GM23248 (cell line): Measurements from ENCODE around the gene NUDT16L1. TPM values are rescaled to one million over a fixed set of nuclear protein-coding genes. Genes with fewer than 3 reads are reported as not detected.

ENCODE experiments used
- DNase-seq: peaks from one replicate; pipeline ENCODE4 v3.0.0-alpha.2; 2015
- H2AFZ ChIP-seq: fragments of 200-600 bp; sonication (generic); 2 replicates; pipeline ENCODE4 v1.6.1; 2016; ENCODE audit warnings: antibody characterized with exemption
- H3F3A ChIP-seq: fragments of 200-600 bp; sonication (generic); 2 replicates; pipeline ENCODE4 v1.6.1; 2016; ENCODE audit warnings: mild to moderate bottlenecking, antibody characterized with exemption, mixed run types; ENCODE audit not compliant: insufficient read depth
- H3K27ac ChIP-seq: fragments of 200-600 bp; sonication (generic); 2 replicates; pipeline ENCODE4 v1.5.1; 2016; ENCODE audit warnings: mild to moderate bottlenecking
- H3K27me3 ChIP-seq: fragments of 200-600 bp; sonication (generic); replicated peaks from 2 replicates; pipeline ENCODE4 v1.6.1; 2016; ENCODE audit warnings: mild to moderate bottlenecking; ENCODE audit not compliant: insufficient read depth
- H3K36me3 ChIP-seq: fragments of 200-600 bp; sonication (generic); 2 replicates; pipeline ENCODE4 v1.6.1; 2016; ENCODE audit warnings: low read depth, mild to moderate bottlenecking
- H3K4me1 ChIP-seq: fragments of 200-600 bp; sonication (generic); 2 replicates; pipeline ENCODE4 v1.6.1; 2016; ENCODE audit warnings: mild to moderate bottlenecking; ENCODE audit not compliant: insufficient read depth
- H3K4me2 ChIP-seq: fragments of 200-600 bp; sonication (generic); one replicate; pipeline ENCODE4 v1.6.1; 2016; ENCODE audit warnings: mild to moderate bottlenecking; ENCODE audit not compliant: unreplicated experiment
- H3K4me3 ChIP-seq: fragments of 200-600 bp; sonication (generic); 2 replicates; pipeline ENCODE4 v1.5.1; 2016; ENCODE audit warnings: mild to moderate bottlenecking
- H3K79me2 ChIP-seq: fragments of 200-600 bp; sonication (generic); 2 replicates; pipeline ENCODE4 v1.6.1; 2016; ENCODE audit warnings: mild to moderate bottlenecking; ENCODE audit not compliant: insufficient read depth
- H3K9ac ChIP-seq: fragments of 200-600 bp; sonication (generic); 2 replicates; pipeline ENCODE4 v1.6.1; 2016; ENCODE audit warnings: mild to moderate bottlenecking
- H3K9me2 ChIP-seq: fragments of 200-600 bp; sonication (generic); 2 replicates; pipeline ENCODE4 v1.6.1; 2016; ENCODE audit warnings: mixed run types, mild to moderate bottlenecking, moderate library complexity; ENCODE audit not compliant: insufficient read depth
- H3K9me3 ChIP-seq: fragments of 200-600 bp; sonication (generic); one replicate; pipeline ENCODE4 v1.6.1; 2017; ENCODE audit warnings: low read depth
- H4K20me1 ChIP-seq: fragments of 200-600 bp; sonication (generic); 2 replicates; pipeline ENCODE4 v1.6.0; 2016; ENCODE audit not compliant: insufficient read depth
- EZH2 ChIP-seq: fragments of 200-600 bp; sonication (generic); IDR thresholded peaks from 2 replicates; pipeline ENCODE4 v1.6.1; 2018; ENCODE audit warnings: antibody characterized with exemption, mild to moderate bottlenecking; ENCODE audit not compliant: insufficient read depth, poor library complexity, severe bottlenecking
- EZH2phosphoT487 ChIP-seq: fragments of 200-600 bp; sonication (generic); IDR thresholded peaks from 2 replicates; pipeline ENCODE4 v1.6.1; 2018; ENCODE audit warnings: antibody characterized with exemption, moderate library complexity, mild to moderate bottlenecking, low read depth; ENCODE audit not compliant: insufficient read depth
- WGBS, 2 experiments: methylation state at CpG; one replicate each; pipeline ENCODE4 v1.1.6; 2015 to 2017; ENCODE audit warnings: low lambda C conversion rate in 2 of 2, low coverage in 1 of 2; ENCODE audit errors: missing lambda C conversion rate in 2 of 2; 5-methylcytosine and 5-hydroxymethylcytosine counted together
- in situ Hi-C: fragments of 300-500 bp; cut with MboI; formaldehyde crosslinking; loops from 2 replicates; pipeline ENCODE4 v1.15.0; 2020
- polyA plus RNA-seq: library from polyadenylated mRNA; unstranded; fragments of >200 nt; fragmentation: Nextera tagmentation; extraction: Ambion mirVana; gene quantifications from 2 replicates; pipeline ENCODE4 v1.2.1, GENCODE V29; 2016
- total RNA-seq: library from RNA; depleted of rRNA; stranded (reverse); fragments of >200 nt; shearing (Covaris generic); gene quantifications from 2 replicates; pipeline ENCODE4 v1.2.3, GENCODE V29; 2014

Gene NUDT16L1
- total and polyA plus RNA-seq, 2 experiments from 2014 or later = 42.9 to 43.6 TPM

DNA sequence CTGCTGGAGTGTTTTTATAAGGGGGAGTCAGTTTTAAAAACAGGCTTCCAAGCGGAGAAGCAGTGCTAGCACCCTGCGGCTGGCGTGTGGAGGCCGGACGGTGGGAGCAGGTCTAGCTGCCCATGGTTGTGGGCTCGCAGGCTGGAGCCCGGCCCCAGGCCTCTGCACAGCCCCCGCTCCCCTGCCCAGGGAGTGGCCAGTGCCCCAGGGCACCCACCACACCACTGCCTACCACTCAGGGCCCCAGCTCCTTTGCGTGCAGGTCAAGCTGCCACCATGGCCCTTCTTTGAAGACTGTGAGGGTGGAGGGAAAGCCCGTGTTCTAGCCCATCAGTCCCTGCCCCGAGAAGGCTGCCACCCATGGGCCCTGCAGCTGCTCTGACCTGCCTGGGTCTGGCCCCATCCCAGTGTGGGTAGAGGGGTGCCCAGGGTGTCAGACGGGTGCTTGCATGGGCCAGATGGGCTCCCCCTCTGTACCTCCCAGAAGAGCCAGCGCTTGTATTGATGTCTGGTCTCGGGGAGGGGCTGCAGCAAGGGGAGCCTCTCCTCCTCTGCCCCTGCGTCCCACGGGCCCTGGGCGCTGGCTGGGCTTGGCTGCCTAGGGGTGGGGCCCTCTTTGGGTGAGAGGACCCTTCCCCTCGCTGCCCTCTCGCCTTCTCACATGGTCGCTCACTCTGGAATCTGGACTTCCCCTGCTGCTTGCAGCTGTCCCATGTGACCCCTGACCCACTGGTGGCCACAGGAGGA is 1.5 kb upstream of the NUDT16L1 start:
- TF ChIP-seq EZH2 (no peak), EZH2phosphoT487 (no peak)
- DNase-seq = no peak
- H2AFZ ChIP-seq = no peak overlapping the region
- 0 out of 2 replicates have a peak, but pooled peaks cover 3% of the 10 kb centered on the region for H3K36me3 ChIP-seq
- no peaks in the 10 kb centered on the region for H3K9me3 ChIP-seq
- H3K9ac ChIP-seq = no peak overlapping the region
- no peaks in the 10 kb centered on the region for H3K9me2 ChIP-seq
- 78 to 81% methylated on average over 20 of the region's 20 CpGs for WGBS, 2 experiments
- in situ Hi-C loops = no loop called here
- H4K20me1 ChIP-seq = no peaks in the 10 kb centered on the region
- H3K79me2 ChIP-seq = no peaks in the 10 kb centered on the region
- H3K27ac ChIP-seq = no peak overlapping the region
- peaks cover 14% of the 10 kb centered on the region for H3K4me1 ChIP-seq
- H3F3A ChIP-seq = 0 out of 2 replicates have a peak, but pooled peaks cover 8% of the 10 kb centered on the region
- no peak overlapping the region for H3K4me2 ChIP-seq
- H3K4me3 ChIP-seq = no peak overlapping the region
- no peaks in the 10 kb centered on the region for H3K27me3 ChIP-seq

DNA sequence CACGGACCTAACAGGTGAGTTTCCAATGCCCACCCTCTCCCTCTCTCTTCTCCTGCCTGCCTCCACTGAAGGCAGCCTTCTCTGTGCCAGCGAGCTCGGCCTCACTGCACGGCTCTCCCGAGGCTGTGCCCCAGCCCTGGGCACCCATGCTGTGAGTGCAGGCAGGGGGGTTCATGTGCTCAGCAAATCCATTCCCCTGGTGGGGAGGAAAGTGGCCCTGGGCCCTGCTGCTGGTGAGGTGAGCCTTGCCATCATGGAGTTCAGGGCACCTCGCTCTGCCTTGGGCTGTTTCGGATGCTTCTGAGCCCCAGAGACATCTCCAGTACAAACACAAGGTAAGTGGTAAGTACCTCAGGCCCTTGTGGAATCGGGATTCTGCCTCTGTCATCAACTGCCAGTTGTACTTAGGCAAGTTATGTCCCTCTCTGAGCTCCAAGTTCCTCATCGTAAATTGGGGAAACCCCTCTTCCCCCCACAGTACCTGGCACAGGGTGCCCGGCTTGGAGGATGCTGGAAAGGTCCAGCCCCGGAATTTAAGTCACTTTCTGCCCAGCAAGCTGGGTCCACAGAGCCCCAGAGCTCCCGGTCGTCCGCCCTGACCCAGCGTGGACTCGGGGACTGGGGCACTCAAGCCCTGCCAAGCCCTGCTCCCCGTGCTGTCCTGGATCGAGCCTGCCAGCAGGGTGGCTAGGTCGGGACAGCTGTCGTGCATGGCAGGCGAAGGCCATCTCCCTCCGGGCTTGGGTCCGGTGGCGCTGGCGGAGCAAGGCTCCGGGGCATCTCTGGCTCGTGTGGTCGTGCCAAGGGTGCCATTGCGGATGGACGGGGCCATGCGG is 684 bp upstream of the NUDT16L1 start:
- H2AFZ ChIP-seq = peak overlapping the region; percentile 58
- H3K36me3 ChIP-seq = 0 out of 2 replicates have a peak, but pooled peaks cover 3% of the 10 kb centered on the region
- no peaks in the 10 kb centered on the region for H3K9me3 ChIP-seq
- H3K79me2 ChIP-seq = no peaks in the 10 kb centered on the region
- WGBS, 2 experiments = 19 to 20% methylated on average over 29 to 31 of the region's 31 CpGs
- peak; percentile 27 for DNase-seq
- peaks cover 14% of the 10 kb centered on the region for H3K4me1 ChIP-seq
- H3K9me2 ChIP-seq = no peaks in the 10 kb centered on the region
- H3K27me3 ChIP-seq = no peaks in the 10 kb centered on the region
- in situ Hi-C loops = no loop called here
- H3K4me3 ChIP-seq = peak overlapping the region; percentile 81
- H3K4me2 ChIP-seq = peak overlapping the region; percentile 76
- 0 out of 2 replicates have a peak, but pooled peaks cover 8% of the 10 kb centered on the region for H3F3A ChIP-seq
- no peak for TF ChIP-seq EZH2phosphoT487
- no peak for TF ChIP-seq EZH2
- no peaks in the 10 kb centered on the region for H4K20me1 ChIP-seq
- peak overlapping the region; percentile 63 for H3K9ac ChIP-seq
- peak overlapping the region; percentile 56 for H3K27ac ChIP-seq

DNA sequence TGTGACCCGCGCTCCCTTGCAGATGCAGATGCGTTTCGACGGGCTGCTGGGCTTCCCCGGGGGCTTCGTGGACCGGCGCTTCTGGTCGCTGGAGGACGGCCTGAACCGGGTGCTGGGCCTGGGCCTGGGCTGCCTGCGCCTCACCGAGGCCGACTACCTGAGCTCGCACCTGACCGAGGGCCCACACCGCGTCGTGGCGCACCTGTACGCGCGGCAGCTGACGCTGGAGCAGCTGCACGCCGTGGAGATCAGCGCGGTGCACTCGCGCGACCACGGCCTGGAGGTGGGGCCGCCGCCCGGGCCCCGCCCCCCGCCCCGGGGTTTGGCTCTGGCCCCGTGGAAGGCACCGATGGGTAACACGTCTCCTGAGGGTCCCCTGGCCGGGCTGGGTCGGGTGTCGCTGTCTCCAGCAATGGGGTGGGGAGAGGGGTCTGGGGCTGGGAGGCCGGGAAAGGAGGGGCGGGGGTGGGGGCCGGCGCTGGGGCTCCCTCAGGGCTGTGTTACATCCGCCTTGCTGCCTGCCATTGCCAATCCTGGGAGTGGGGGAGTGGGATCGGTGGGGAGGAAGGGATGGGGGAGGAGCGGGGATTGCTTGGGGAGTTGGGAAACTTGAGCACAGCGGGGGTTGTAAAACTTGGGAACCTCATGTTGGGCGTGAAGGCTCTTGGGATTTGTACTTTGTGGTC is 737 bp downstream of the NUDT16L1 start:
- Histone ChIP-seq H4K20me1 (no peaks in the 10 kb centered on the region), H3K27ac (peak overlapping the region; percentile 47), H3K27me3 (no peaks in the 10 kb centered on the region), H3K4me2 (peak overlapping the region; percentile 68), H2AFZ (peak overlapping the region; percentile 70), H3F3A (0 out of 2 replicates have a peak, but pooled peaks cover 8% of the 10 kb centered on the region), H3K36me3 (0 out of 2 replicates have a peak, but pooled peaks cover 3% of the 10 kb centered on the region), H3K4me1 (peaks cover 14% of the 10 kb centered on the region), H3K9ac (peak overlapping the region; percentile 85), H3K79me2 (no peaks in the 10 kb centered on the region), H3K9me2 (no peaks in the 10 kb centered on the region), H3K9me3 (no peaks in the 10 kb centered on the region), H3K4me3 (peak overlapping the region; percentile 81)
- WGBS, 2 experiments = 0 to 2% methylated on average over 15 to 52 of the region's 54 CpGs
- DNase-seq = peak; percentile 62
- TF ChIP-seq EZH2phosphoT487 (no peak), EZH2 (no peak)
- in situ Hi-C loops = no loop called here
